Esophagus (tissue), 2 donors: Measurements from ENCODE around the gene ARAP3. TPM values are rescaled to one million over a fixed set of nuclear protein-coding genes. Genes with fewer than 3 reads are reported as not detected.

ENCODE experiments used
- H3K27ac ChIP-seq, 2 donors: one replicate each; pipeline ENCODE4 v1.5.1; 2013; ENCODE audit warnings: low read depth in 2 of 2, mild to moderate bottlenecking in 2 of 2, inconsistent platforms in 1 of 2, low read length in 1 of 2, moderate library complexity in 1 of 2
- H3K27me3 ChIP-seq, 2 donors: one replicate each; pipeline ENCODE4 v1.6.1; 2013; ENCODE audit warnings: low read length in 2 of 2, control low read depth in 1 of 2, mild to moderate bottlenecking in 1 of 2; ENCODE audit not compliant: insufficient read depth in 2 of 2, control insufficient read depth in 1 of 2
- H3K36me3 ChIP-seq, 2 donors: one replicate each; pipeline ENCODE4 v1.6.1; 2013; ENCODE audit warnings: low read length in 1 of 2; ENCODE audit not compliant: control insufficient read depth in 2 of 2, insufficient read depth in 2 of 2
- H3K4me1 ChIP-seq, 2 donors: one replicate each; pipeline ENCODE4 v1.6.1; 2013; ENCODE audit warnings: low read length in 1 of 2; ENCODE audit not compliant: control insufficient read depth in 2 of 2, insufficient read depth in 2 of 2
- H3K4me3 ChIP-seq, 2 donors: one replicate each; pipeline ENCODE4 v1.5.1; 2013; ENCODE audit warnings: low read length in 2 of 2, mild to moderate bottlenecking in 2 of 2, low read depth in 1 of 2, moderate library complexity in 1 of 2
- H3K9me3 ChIP-seq, 2 donors: one replicate each; pipeline ENCODE4 v1.6.1; 2013; ENCODE audit warnings: mild to moderate bottlenecking in 2 of 2, low read depth in 1 of 2, low read length in 1 of 2, moderate library complexity in 1 of 2; ENCODE audit not compliant: control insufficient read depth in 2 of 2, insufficient read depth in 1 of 2
- WGBS, 2 donors: extraction: QIAGEN DNeasy Blood & Tissue Kit; methylation state at CpG; one replicate each; pipeline ENCODE4 v1.1.7; 2013; 5-methylcytosine and 5-hydroxymethylcytosine counted together
- polyA plus RNA-seq, 2 donors: library from polyadenylated mRNA; stranded (reverse); fragments of 200-250 nt; gene quantifications; one replicate each; pipeline ENCODE4 v1.2.3, GENCODE V29; 2013
- donor health status: healthy with polysubstance abuse.
- donor health status: Bipolar disorder and iron deficiency.

The ARAP3 gene
- polyA plus RNA-seq, 2 donors = 2.9 to 4.0 TPM

DNA sequence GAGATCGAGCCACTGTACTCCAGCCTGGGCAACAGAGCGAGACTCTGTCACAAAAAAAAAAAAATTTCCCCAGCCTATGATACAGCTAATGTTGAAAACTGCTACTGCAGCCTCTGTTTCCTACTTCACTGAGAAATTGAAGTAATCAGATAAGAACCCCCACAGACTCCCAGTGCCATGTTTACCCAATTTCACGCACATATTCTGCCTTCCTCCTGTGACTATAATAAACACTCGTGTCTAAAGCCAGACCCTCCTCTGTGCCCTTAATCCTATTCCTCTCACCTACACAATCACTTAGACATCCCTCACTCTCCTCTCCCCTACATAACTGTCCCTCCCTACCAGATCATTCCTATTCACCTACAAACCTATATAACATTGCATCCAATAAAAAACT lies 6.4 kb downstream of the ARAP3 start:
- Histone ChIP-seq H3K4me1 (no peaks in the 10 kb centered on the region), H3K4me3 (no peak overlapping the region), H3K27ac (no peak overlapping the region), H3K9me3 (no peaks in the 10 kb centered on the region), H3K36me3 (no peaks in the 10 kb centered on the region), H3K27me3 (no peaks in the 10 kb centered on the region)
- WGBS, 2 donors = 86 to 91% methylated on average over 4 of the region's 4 CpGs

DNA sequence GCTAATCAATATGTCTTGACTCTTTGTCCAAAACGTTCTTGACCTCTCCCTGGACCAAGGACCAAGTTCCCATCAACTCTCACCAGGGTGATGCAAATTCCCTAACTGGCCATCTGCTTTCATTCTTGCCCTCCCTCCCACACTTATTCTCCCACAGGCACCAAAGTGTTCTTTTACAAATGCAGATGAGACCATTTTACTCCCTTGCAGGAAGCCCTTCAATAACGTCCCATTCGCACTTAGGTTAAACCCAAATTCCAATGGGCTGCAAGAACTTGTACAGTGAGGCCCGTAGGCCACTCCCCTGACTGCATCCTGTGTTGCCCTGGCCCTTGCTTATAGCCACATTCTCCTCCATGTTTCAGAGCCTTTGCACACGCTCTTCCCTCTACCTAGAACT lies 7.3 kb downstream of the ARAP3 start:
- no peaks in the 10 kb centered on the region for H3K36me3 ChIP-seq
- H3K27ac ChIP-seq = no peak overlapping the region
- H3K27me3 ChIP-seq = no peaks in the 10 kb centered on the region
- H3K4me3 ChIP-seq = no peak overlapping the region
- no peaks in the 10 kb centered on the region for H3K4me1 ChIP-seq
- WGBS, 2 donors = 68 to 78% methylated on average over 5 of the region's 5 CpGs
- no peaks in the 10 kb centered on the region for H3K9me3 ChIP-seq

DNA sequence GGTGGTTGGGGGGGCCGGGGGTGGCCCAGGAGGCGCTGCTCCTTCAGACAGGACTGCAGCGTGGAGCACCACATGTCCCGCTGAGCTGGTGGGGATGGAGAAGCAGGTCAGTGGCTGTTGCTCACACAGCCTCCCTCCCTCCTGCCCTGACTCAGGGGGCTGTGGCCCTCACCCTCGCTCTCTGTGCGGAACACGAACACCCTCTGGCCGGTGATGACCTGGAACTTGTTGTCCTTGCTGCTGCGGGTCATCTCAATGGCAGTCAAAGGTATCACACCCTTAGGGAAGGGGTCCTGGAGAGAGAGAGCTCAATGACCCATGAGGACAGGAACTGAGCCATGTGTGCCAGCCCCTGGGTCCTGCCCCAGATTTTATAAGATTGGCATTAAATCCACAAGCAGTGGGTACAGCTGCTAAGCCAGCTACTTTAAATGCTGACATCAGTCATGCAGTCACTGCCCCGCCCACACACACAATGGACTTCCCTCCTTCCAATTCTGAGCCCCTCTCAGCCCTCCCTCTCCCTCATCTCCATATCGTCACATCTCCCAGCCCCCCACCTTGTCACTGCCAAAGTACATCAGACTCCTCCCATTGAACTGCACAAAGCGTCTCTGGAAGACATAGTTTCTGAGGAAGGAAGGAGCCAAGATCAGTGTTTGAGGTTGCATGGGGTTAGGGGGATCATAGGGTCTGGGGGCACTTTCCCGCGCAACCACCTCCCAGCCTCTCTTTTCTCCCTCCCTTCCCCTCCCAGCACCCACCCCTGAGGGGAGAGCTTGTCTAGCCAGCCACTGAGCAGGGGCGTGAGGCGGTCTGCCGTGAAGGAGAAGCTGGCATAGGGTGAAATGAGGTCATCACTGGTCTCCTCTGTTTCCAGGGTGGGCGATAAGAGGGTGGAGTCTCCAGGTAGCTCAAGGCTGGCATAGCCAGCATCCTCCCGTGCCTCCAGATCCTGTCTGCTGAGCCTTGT lies 8.9 kb downstream of the ARAP3 start:
- H3K27ac ChIP-seq = no peak overlapping the region
- H3K9me3 ChIP-seq = no peaks in the 10 kb centered on the region
- no peaks in the 10 kb centered on the region for H3K4me1 ChIP-seq
- H3K4me3 ChIP-seq = no peak overlapping the region
- H3K27me3 ChIP-seq = no peaks in the 10 kb centered on the region
- no peaks in the 10 kb centered on the region for H3K36me3 ChIP-seq
- WGBS, 2 donors = 70 to 75% methylated on average over 19 of the region's 19 CpGs

DNA sequence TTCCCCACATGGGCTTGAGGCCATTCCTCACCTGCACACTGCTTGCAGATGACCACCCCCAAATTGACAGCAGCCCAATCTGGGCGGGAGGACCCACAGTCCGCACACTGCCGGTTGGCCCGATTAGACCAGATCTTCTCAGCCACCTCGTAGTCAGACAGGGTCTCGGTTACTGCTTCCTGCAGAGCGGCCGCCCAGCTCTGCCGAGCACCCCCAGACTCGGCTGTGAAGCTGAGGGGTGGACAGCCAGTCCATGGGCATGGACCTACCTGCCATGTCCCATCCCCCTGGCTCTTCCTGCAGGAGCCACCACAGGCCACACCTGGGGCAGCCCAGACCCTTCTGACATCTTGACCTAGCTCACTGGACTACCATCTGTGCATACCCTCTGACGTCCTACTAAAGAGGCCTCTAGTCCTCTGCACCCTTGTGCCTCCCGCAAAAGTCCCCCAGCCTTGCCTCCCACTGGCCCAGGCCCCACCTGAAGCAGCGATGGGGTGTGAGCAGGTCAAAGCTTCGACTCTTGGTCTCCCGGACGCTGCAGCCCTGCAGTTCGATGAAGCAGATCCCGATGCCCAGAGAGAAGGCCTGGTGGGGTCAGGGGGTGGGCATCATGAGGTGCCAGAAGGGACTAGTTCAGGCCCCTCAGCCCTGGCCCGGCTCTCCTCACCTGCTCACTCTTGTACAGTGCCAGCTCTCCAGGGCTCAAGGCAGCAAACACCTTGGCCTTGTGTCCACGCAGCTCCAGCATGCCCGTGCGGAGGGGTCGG lies 9.8 kb downstream of the ARAP3 start:
- Histone ChIP-seq H3K27me3 (no peaks in the 10 kb centered on the region), H3K4me1 (no peaks in the 10 kb centered on the region), H3K9me3 (no peaks in the 10 kb centered on the region), H3K36me3 (no peaks in the 10 kb centered on the region), H3K4me3 (no peak overlapping the region), H3K27ac (no peak overlapping the region)
- WGBS, 2 donors = 91% methylated on average over 23 of the region's 23 CpGs

DNA sequence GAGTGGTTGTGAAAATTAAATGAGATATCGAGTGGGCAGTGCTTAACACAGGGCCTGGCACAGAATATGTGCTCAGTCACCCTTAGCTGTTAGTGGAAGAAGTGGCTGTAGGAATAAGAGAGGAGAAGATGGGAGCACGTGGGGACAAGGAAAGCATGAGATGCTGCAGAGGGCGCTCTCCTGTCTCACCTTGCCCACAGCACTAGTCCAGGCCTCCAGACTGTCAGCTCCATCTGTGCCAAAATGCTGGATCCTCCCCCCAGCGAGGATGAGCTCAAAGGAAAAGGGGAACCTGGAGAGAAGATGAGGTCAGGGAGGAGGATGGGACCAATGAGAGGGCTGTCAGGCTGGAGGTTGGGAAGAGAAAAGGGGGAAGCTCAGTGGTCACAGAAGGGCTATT lies 12.5 kb downstream of the ARAP3 start:
- Histone ChIP-seq H3K27me3 (no peaks in the 10 kb centered on the region), H3K4me3 (no peak overlapping the region), H3K9me3 (no peaks in the 10 kb centered on the region), H3K27ac (no peak overlapping the region), H3K36me3 (no peaks in the 10 kb centered on the region), H3K4me1 (no peaks in the 10 kb centered on the region)
- 80 to 84% methylated on average over 4 of the region's 4 CpGs for WGBS, 2 donors

DNA sequence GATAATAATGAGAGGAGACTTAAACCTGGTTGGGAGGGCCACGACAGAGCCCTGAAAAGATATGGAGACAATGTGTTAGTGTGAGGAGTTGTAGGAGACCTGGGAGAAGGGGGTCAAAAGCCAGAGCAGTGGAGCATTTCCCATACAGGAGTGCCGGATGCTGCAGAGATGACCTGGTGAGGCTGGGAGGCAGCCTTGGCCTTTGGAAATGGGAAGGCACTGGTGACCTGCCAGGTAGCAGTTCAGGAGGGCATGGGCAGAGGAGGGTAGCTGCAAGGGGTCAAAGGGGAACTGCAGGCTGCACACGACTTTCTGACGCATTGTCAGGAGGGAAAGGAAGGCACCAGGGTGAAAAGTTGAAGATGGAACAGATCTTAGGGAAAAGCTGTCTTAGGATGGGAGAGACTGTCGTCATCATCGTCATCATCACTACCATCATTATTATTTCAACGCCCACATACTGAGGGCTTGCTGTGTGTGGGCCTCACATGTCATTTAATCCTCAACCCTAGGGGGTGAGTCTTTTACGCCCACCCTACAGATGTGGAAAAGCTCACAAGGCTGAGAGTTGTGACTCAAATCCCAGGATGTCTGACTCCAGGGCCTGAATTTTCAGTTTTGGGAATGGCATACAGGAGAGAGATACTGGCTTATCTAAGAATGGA lies 13.3 kb downstream of the ARAP3 start:
- Histone ChIP-seq H3K9me3 (no peaks in the 10 kb centered on the region), H3K27ac (no peak overlapping the region), H3K4me3 (no peak overlapping the region), H3K36me3 (no peaks in the 10 kb centered on the region), H3K4me1 (no peaks in the 10 kb centered on the region), H3K27me3 (no peaks in the 10 kb centered on the region)
- 78 to 83% methylated on average over 8 of the region's 8 CpGs for WGBS, 2 donors

DNA sequence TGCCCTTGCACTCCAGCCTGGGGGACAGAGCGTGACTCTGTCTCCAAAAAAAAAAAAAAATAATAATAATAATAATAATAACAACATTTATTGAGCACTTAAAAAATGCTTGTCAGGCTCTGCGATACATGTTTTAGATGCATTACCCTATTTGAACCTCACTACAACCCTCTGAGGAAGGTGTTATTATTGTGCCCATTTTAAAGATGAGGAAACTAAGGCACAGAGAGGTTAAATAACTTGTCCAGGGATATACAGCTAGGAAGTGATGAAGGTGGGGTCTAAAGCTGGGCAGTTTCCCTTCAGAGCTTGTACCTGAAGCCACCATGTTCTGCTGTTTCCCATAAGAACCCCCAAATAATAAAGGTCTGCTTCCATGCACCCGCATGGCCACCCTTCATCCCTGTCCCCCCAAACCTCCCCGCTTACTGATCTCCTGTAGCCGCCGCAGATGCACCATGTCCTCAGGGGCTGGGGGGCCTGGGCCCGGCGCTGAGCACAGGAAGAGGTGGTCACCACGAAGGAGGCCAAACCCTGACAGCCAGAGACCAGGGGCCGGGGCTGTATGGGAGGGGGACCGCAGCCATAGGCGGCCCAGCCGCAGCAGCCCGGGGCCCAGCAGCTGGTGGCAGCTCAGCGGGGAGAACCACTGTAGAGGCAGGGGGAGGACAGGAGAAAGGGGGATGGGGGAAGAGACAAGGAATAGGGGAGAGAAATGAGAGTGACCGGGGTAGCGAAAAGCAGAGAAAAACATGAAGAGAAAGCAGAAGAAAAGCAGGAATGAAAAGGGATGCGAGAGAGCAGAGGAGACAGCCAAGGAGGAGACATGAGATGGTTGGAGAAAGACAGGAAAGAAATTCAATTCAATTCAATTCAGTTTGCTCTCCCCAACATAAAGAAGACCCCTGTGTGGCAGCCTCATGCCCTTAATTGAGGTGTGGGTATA lies 15.8 kb downstream of the ARAP3 start:
- Histone ChIP-seq H3K9me3 (no peaks in the 10 kb centered on the region), H3K4me3 (no peak overlapping the region), H3K27me3 (no peaks in the 10 kb centered on the region), H3K4me1 (no peaks in the 10 kb centered on the region), H3K27ac (no peak overlapping the region), H3K36me3 (no peaks in the 10 kb centered on the region)
- 88 to 89% methylated on average over 18 of the region's 18 CpGs for WGBS, 2 donors

DNA sequence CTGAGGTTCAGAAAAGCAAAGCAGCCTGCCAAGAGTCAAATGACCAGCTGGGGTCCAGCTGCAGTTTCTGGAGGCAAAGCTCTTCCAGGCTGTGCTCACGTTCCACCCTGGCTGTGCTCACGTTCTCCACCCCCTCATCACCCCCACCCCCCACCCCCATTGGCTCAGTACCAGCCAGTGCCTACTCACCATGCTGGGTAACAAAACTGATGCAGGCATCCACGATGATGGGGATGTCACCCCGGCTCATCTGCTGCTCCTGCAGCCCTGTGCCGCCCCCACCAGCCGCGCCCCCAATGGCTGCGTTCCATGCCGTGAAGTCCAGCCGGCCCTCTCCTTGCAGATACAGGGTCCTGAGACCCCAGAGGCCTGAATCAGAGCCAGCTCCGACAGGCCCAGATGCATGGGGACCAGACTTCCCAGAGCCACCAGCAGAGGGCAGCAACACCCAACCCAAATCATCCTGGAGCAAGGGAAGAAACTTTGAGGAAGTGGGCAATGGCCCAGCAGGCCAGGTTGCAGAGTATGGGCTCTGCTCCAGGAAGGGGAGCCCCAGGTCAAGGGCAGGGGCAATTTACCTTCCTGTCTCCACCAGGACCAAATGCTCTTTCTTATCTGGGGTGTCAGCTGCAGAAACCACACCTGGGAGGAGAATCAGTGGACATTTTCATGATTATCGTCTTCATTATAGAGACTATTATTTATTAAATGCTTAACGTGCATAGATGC lies 17.1 kb downstream of the ARAP3 start:
- Histone ChIP-seq H3K9me3 (no peaks in the 10 kb centered on the region), H3K4me1 (no peaks in the 10 kb centered on the region), H3K4me3 (no peak overlapping the region), H3K27ac (no peak overlapping the region), H3K36me3 (no peaks in the 10 kb centered on the region), H3K27me3 (no peaks in the 10 kb centered on the region)
- WGBS, 2 donors = 29 to 32% methylated on average over 13 of the region's 13 CpGs
